Measurements from ENCODE around the gene NRM.
A peak's percentile ranks its signal among the peaks of the same experiment; 100 is the strongest.

NRM gene

DNA sequence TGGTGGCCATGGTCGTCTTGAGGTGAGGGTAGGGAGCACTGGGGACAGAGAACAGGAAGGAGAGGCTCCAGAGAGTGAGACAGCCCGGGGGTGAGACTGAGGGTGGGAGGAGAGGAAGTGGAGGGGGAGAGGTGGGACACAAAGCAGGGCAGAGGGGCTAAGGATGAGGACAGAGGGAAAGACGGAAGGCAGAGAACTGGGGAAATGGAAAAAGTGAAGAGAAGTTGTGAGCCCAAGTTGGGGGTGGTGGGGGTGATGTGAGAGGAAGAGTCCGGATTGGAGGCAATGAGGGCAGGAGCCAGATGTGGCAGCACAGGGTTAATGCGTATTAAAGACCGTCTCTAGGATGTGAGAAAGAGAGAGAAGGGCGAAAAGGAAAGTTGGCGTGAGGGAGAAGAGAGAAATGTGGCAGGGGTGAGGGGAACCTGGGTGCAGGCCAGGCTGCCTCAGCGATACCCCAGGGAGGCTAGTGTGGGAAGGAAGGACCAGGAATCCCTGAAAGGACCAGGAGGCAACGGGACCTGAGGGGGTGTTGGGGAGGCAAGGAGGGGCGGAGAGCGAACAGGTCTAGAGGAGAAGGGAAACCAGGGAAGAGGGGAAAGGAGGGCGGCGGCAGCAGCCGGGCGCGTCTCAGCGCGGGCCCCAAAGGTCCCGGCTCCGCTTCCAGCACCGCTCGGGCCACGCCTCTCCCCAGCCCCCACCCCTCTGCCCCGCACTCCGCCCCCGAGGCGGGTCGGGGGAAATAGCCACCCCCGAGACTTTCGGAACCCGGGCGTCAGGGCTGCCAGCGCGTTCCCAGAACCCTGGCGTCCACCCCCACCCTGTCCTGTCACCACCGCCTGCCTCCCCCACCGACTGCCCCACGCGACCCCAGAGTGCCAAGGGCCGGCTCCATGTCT is 4.5 kb downstream of the NRM start, which contains the start of gene PPP1R18:
PPP1R18 (minus strand) TSS at position 637 of the 899 bp plus-strand sequence; CDS start at position 10, 627 bp downstream.
- peak; percentile 34 for ATAC-seq (ENCODE audit: insufficient read depth, low read depth)
- Histone ChIP-seq H3K4me2 (ENCODE audit: insufficient read depth, low read length) (peak within 1 kb of the TSS; percentile 95), H3K27me3 (ENCODE audit: insufficient read depth, low read length, poor library complexity) (no peaks in the 10 kb centered on the region), H3K79me2 (ENCODE audit: insufficient read depth, low read length) (peaks cover 90% of the 10 kb centered on the region), H3K9ac (ENCODE audit: low read depth, low read length) (peak within 1 kb of the TSS; percentile 88), H3K36me3 (ENCODE audit: insufficient read depth, low read length) (peaks cover 33% of the 10 kb centered on the region), H3K9me3 (ENCODE audit: insufficient read depth, low read length, severe bottlenecking) (no peaks in the 10 kb centered on the region), H4K20me1 (ENCODE audit: insufficient read depth, low read length) (peaks cover 33% of the 10 kb centered on the region), H3K4me1 (ENCODE audit: insufficient read depth, low read length) (peaks cover 78% of the 10 kb centered on the region), H2AFZ (ENCODE audit: low read depth, low read length) (peak within 1 kb of the TSS; percentile 65), H3K27ac (ENCODE audit: low read length) (peak within 1 kb of the TSS; percentile 94), H3K4me3 (ENCODE audit: low read depth in 1 of 2, low read length in 2 of 2) (peak within 1 kb of the TSS; percentile 65 to 68)
- DNase-seq, result peak; percentile 85
- TF ChIP-seq EZH2 (IDR thresholded peaks at IDR 0.05; ENCODE audit: borderline replicate concordance, low read depth, low read length, severe bottlenecking), result no peak
- TF ChIP-seq CTCF (IDR thresholded peaks at IDR 0.05; ENCODE audit: borderline replicate concordance, extremely low read depth, low read length, poor library complexity, severe bottlenecking), result no peak

- Histone ChIP-seq H3K27me3 (ENCODE audit: insufficient read depth, low read length, poor library complexity) (no peaks in the 10 kb centered on the region), H3K9me3 (ENCODE audit: insufficient read depth, low read length, severe bottlenecking) (no peaks in the 10 kb centered on the region), H2AFZ (ENCODE audit: low read depth, low read length) (peak overlapping the region; percentile 35; the same call in 1 of the 2 replicates), H3K9ac (ENCODE audit: low read depth, low read length) (peak overlapping the region; percentile 88), H3K4me1 (ENCODE audit: insufficient read depth, low read length) (peaks cover 80% of the 10 kb centered on the region), H3K4me3 (ENCODE audit: low read depth in 1 of 2, low read length in 2 of 2) (peak overlapping the region; percentile 65 to 68), H3K4me2 (ENCODE audit: insufficient read depth, low read length) (peak overlapping the region; percentile 95), H4K20me1 (ENCODE audit: insufficient read depth, low read length) (peaks cover 38% of the 10 kb centered on the region), H3K27ac (ENCODE audit: low read length) (peak overlapping the region; percentile 94), H3K79me2 (ENCODE audit: insufficient read depth, low read length) (peaks cover 95% of the 10 kb centered on the region), H3K36me3 (ENCODE audit: insufficient read depth, low read length) (peaks cover 38% of the 10 kb centered on the region)
- ATAC-seq (ENCODE audit: insufficient read depth, low read depth) (no peak), DNase-seq (peak; percentile 47)
- TF ChIP-seq CTCF (IDR thresholded peaks at IDR 0.05; ENCODE audit: borderline replicate concordance, extremely low read depth, low read length, poor library complexity, severe bottlenecking), result peak; percentile 52
- no peak for TF ChIP-seq EZH2 (IDR thresholded peaks at IDR 0.05; ENCODE audit: borderline replicate concordance, low read depth, low read length, severe bottlenecking)
Observed at GRCh38 chr6:30685157-30686008, 5.4 kb downstream of the NRM start.

DNA sequence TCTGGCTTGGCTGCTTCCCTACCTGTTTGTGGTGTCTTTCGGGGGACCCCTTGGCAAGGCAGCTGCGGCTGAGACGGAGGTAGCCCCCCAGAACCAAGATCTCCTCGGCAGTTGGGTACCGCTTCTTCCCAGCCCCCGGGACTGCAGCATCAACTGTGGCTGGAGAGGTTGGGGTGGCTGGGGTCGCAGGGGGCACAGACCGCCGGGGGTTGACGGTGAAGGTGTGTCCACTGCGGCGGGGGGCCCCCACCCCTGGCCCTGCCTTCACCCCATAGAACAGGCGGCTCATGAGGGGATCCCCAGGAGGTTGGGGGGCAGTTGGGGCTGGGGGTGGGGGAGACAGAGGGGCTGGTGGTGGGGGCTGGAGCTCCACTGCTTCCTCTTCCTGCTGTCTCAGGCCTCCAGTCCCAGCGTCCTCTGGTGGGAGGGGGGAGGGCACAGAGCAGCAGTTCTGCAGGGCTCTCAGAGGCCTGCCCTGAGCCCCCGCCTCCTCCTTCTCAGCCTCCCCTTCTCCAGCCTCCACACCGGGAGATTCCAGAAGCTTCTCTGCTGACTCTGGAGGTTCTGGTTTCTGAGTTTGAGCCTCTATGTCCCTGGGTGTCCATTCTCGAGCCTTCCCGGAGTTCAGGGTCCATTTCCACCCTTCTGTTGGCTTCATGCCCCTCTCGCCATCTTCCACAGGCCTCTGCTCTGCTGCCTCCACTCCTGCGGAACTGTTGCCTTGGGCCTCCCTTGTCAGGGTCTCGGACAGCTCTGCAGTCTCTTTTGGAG is 6.2 kb downstream of the NRM start:
- peak; percentile 87 for DNase-seq
- H3K27me3 ChIP-seq (ENCODE audit: insufficient read depth, low read length, poor library complexity), result no peaks in the 10 kb centered on the region
- peaks cover 80% of the 10 kb centered on the region for H3K4me1 ChIP-seq (ENCODE audit: insufficient read depth, low read length)
- peaks cover 95% of the 10 kb centered on the region for H3K79me2 ChIP-seq (ENCODE audit: insufficient read depth, low read length)
- H2AFZ ChIP-seq (ENCODE audit: low read depth, low read length), result peak overlapping the region; percentile 11; the same call in 1 of the 2 replicates
- peaks cover 47% of the 10 kb centered on the region for H3K36me3 ChIP-seq (ENCODE audit: insufficient read depth, low read length)
- H3K9me3 ChIP-seq (ENCODE audit: insufficient read depth, low read length, severe bottlenecking), result no peaks in the 10 kb centered on the region
- peak overlapping the region; percentile 95 for H3K4me2 ChIP-seq (ENCODE audit: insufficient read depth, low read length)
- peak overlapping the region; percentile 88 for H3K9ac ChIP-seq (ENCODE audit: low read depth, low read length)
- H3K27ac ChIP-seq (ENCODE audit: low read length), result peak overlapping the region; percentile 94
- TF ChIP-seq CTCF (IDR thresholded peaks at IDR 0.05; ENCODE audit: borderline replicate concordance, extremely low read depth, low read length, poor library complexity, severe bottlenecking), result peak; percentile 4
- no peak for TF ChIP-seq EZH2 (IDR thresholded peaks at IDR 0.05; ENCODE audit: borderline replicate concordance, low read depth, low read length, severe bottlenecking)
- peak; percentile 38 for ATAC-seq (ENCODE audit: insufficient read depth, low read depth)
- H4K20me1 ChIP-seq (ENCODE audit: insufficient read depth, low read length), result peaks cover 42% of the 10 kb centered on the region
- H3K4me3 ChIP-seq (ENCODE audit: low read depth in 1 of 2, low read length in 2 of 2), result peak overlapping the region; percentile 65 to 68
